Measurements from ENCODE around the gene CEP70. TPM values are rescaled to one million over a fixed set of nuclear protein-coding genes. Genes with fewer than 3 reads are reported as not detected.

The CEP70 gene
- total RNA-seq, 1 experiment from 2014 or later, result 25.0 TPM

DNA sequence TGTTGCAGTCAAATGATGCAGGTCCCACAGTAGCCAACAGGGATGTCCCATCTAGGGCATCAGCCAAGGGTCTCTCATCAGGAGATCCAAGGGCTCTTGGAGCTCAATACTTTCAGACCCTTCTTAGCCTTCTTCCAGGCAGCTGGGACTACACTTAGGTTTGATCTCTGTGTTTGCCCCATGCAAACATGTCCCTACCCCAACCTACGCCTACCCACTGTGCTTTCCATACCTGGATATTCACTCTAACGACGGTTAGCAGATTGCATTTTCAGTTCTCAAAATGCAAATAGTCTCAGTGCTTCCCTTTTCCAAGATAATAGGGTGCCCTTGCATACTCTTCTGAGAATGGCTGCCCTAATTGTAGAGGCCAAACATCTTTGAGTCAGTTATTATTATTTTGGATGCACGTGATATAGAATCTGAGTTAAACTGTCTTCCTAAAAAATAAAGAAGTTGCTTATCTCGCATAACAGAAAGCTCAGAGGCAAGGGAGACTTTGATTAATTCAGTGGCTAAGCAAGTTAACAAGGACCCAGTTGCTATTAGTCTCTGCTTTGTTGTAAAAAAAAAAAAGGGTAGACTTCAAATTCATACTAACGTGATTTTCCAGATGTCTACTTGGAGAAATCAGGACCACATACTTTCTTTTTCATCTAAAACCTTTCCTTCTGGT is 1.0 kb upstream of the CEP70 start:
- intact Hi-C loops (cut with micrococcal nuclease; ENCODE audit: unreplicated experiment), result loop anchor here (1.0 to 10.0 kb wide), 7 partner anchors 13 to 410 kb away; partner anchors contain the start of genes ARMC8, FAIM and PIK3CB
- Histone ChIP-seq H3K4me3 (ENCODE audit: low read depth, low read length) (no peak overlapping the region), H3K9me3 (no peaks in the 10 kb centered on the region), H3K27me3 (replicated peaks; ENCODE audit: control insufficient read depth, insufficient read depth, low read length) (no peaks in the 10 kb centered on the region), H3K36me3 (ENCODE audit: control insufficient read depth, insufficient read depth, low read length) (no peaks in the 10 kb centered on the region; the same call in 1 of the 2 replicates), H3K4me1 (peaks cover 6% of the 10 kb centered on the region; the same call in 1 of the 2 replicates)
- Mint-ChIP-seq H3K27ac (ENCODE audit: unreplicated experiment) (peak overlapping the region; percentile 95), H3K4me3 (ENCODE audit: unreplicated experiment) (peak overlapping the region; percentile 98), H3K4me1 (ENCODE audit: low read depth, unreplicated experiment) (no peaks in the 10 kb centered on the region), H3K36me3 (ENCODE audit: insufficient read depth, unreplicated experiment) (no peaks in the 10 kb centered on the region), H3K27me3 (ENCODE audit: insufficient read depth, unreplicated experiment) (no peaks in the 10 kb centered on the region), H3K9me3 (ENCODE audit: unreplicated experiment) (no peaks in the 10 kb centered on the region)
- CTCF ChIA-PET, result interaction anchor here (0.6 to 3.0 kb wide), 8 partner anchors 28 to 341 kb away, joined by 3 to 71 read pairs (median 6); no protein-coding TSS in a partner anchor
- TF ChIP-seq, protein P1, sequence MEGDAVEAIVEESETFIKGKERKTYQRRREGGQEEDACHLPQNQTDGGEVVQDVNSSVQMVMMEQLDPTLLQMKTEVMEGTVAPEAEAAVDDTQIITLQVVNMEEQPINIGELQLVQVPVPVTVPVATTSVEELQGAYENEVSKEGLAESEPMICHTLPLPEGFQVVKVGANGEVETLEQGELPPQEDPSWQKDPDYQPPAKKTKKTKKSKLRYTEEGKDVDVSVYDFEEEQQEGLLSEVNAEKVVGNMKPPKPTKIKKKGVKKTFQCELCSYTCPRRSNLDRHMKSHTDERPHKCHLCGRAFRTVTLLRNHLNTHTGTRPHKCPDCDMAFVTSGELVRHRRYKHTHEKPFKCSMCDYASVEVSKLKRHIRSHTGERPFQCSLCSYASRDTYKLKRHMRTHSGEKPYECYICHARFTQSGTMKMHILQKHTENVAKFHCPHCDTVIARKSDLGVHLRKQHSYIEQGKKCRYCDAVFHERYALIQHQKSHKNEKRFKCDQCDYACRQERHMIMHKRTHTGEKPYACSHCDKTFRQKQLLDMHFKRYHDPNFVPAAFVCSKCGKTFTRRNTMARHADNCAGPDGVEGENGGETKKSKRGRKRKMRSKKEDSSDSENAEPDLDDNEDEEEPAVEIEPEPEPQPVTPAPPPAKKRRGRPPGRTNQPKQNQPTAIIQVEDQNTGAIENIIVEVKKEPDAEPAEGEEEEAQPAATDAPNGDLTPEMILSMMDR (IDR thresholded peaks at IDR 0.05; ENCODE audit: insufficient read depth in 1 of 2, low read depth in 1 of 2, low read length in 1 of 2, severe bottlenecking in 1 of 2, unreplicated experiment in 1 of 2), result no peak
- POLR2A ChIA-PET, result interaction anchor here (0.5 to 2.5 kb wide), 3 partner anchors 161 to 409 kb away, joined by 3 to 14 read pairs (median 3); partner anchors contain the start of gene ESYT3
- BruUV-seq (replicated peaks), result no TSS peak
- no peak for DNase-seq

DNA sequence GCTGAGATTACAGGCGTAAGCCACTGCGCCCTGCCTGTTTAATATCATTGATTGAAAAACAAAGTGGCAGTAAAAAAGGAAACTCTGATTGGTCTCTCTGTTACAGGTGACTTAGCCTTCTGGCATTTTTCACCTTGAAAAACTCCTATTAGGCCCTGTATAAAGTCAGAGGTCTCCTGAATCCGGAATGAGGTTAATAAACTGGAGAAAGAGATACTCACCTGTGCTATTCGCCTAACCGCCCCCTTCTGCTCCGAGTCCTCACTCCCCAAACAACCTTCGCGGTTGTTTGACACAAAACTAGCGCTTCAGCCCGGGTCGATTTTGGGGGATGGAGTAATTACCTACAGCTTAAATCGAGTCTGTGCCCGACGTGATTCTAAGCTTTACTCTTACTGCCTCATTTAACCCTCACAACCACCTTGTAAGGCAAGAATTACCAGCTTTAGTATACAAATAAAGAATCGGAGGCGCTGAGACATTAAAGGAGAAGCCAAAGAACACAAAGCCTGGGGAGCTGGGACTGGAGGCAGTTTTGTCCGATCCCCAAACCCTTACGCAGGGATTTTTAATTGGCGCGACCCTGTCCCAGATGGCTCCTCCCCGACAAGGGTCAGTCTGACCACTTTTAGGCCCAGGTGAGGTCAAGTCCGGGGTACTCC is 441 bp downstream of the CEP70 start:
- H3K27me3 Mint-ChIP-seq (ENCODE audit: insufficient read depth, unreplicated experiment), result no peaks in the 10 kb centered on the region
- H3K4me3 Mint-ChIP-seq (ENCODE audit: unreplicated experiment), result peak overlapping the region; percentile 98
- Histone ChIP-seq H3K4me1 (peaks cover 6% of the 10 kb centered on the region; the same call in 1 of the 2 replicates), H3K36me3 (ENCODE audit: control insufficient read depth, insufficient read depth, low read length) (no peaks in the 10 kb centered on the region; the same call in 1 of the 2 replicates), H3K4me3 (ENCODE audit: low read depth, low read length) (peak overlapping the region; percentile 62), H3K9me3 (no peaks in the 10 kb centered on the region), H3K27me3 (replicated peaks; ENCODE audit: control insufficient read depth, insufficient read depth, low read length) (no peaks in the 10 kb centered on the region)
- peak overlapping the region; percentile 95 for H3K27ac Mint-ChIP-seq (ENCODE audit: unreplicated experiment)
- intact Hi-C loops (cut with micrococcal nuclease; ENCODE audit: unreplicated experiment), result loop anchor here (1.0 to 10.0 kb wide), 7 partner anchors 15 to 409 kb away; partner anchors contain the start of genes ARMC8, FAIM and PIK3CB
- no peak for DNase-seq
- ChIA-PET POLR2A (interaction anchor here (1.0 to 2.5 kb wide), 4 partner anchors 15 to 418 kb away, joined by 4 to 14 read pairs (median 6); partner anchors contain the start of gene FAIM), CTCF (interaction anchor here (0.6 to 3.0 kb wide), 12 partner anchors 10 to 342 kb away, joined by 3 to 71 read pairs (median 4); partner anchors contain the start of gene ESYT3)
- TF ChIP-seq, protein P1 (IDR thresholded peaks at IDR 0.05; ENCODE audit: insufficient read depth in 1 of 2, low read depth in 1 of 2, low read length in 1 of 2, severe bottlenecking in 1 of 2, unreplicated experiment in 1 of 2), result no peak
- TSS peak; percentile 74 for BruUV-seq (replicated peaks)
- H3K36me3 Mint-ChIP-seq (ENCODE audit: insufficient read depth, unreplicated experiment), result no peaks in the 10 kb centered on the region
- H3K4me1 Mint-ChIP-seq (ENCODE audit: low read depth, unreplicated experiment), result no peaks in the 10 kb centered on the region
- no peaks in the 10 kb centered on the region for H3K9me3 Mint-ChIP-seq (ENCODE audit: unreplicated experiment)

DNA sequence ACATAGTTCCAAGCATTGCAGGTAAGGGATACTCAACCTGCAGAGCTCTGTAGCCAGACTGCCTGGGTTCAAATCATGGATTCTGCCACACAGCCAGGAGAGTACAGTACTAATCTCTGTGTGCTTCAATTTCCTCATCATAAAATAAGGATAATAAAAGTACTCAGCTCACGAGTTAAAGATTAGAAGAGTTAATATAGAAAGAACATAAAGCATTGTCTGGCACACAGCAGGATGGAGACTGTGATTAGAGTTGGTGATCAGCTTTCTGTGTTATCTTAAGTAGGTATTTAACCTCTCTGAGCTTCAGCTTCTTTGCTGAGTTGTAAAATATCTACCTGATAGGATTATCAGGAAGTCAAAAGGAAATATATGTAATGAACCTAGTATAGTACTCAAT is 2.7 kb downstream of the CEP70 start:
- H3K36me3 ChIP-seq (ENCODE audit: control insufficient read depth, insufficient read depth, low read length), result no peaks in the 10 kb centered on the region; the same call in 1 of the 2 replicates
- intact Hi-C loops (cut with micrococcal nuclease; ENCODE audit: unreplicated experiment), result loop anchor here (10.0 kb wide), 1 partner anchor 407 kb away; the partner anchor contains the start of gene ARMC8
- BruUV-seq (replicated peaks), result no TSS peak
- no peak overlapping the region for H3K4me3 ChIP-seq (ENCODE audit: low read depth, low read length)
- ChIA-PET POLR2A (no interaction called here), CTCF (interaction anchor here (0.7 kb wide), 2 partner anchors 322 to 324 kb away, joined by 3 to 4 read pairs; no protein-coding TSS in a partner anchor)
- no peaks in the 10 kb centered on the region for H3K27me3 ChIP-seq (replicated peaks; ENCODE audit: control insufficient read depth, insufficient read depth, low read length)
- Mint-ChIP-seq H3K27me3 (ENCODE audit: insufficient read depth, unreplicated experiment) (no peaks in the 10 kb centered on the region), H3K4me1 (ENCODE audit: low read depth, unreplicated experiment) (no peaks in the 10 kb centered on the region), H3K4me3 (ENCODE audit: unreplicated experiment) (no peak overlapping the region), H3K36me3 (ENCODE audit: insufficient read depth, unreplicated experiment) (no peaks in the 10 kb centered on the region), H3K9me3 (ENCODE audit: unreplicated experiment) (no peaks in the 10 kb centered on the region), H3K27ac (ENCODE audit: unreplicated experiment) (no peak overlapping the region)
- H3K4me1 ChIP-seq, result peaks cover 10% of the 10 kb centered on the region; the same call in 1 of the 2 replicates
- DNase-seq, result no peak
- TF ChIP-seq, protein P1 (IDR thresholded peaks at IDR 0.05; ENCODE audit: insufficient read depth in 1 of 2, low read depth in 1 of 2, low read length in 1 of 2, severe bottlenecking in 1 of 2, unreplicated experiment in 1 of 2), result no peak
- no peaks in the 10 kb centered on the region for H3K9me3 ChIP-seq
